HepG2 (cell line): Measurements from ENCODE around the gene PARK7. TPM values are rescaled to one million over a fixed set of nuclear protein-coding genes. Genes with fewer than 3 reads are reported as not detected.
A peak's percentile ranks its signal among the peaks of the same experiment; 100 is the strongest.
"Not testable (repeated sequence)": the region's sequence is repeated elsewhere in the genome, so short reads cannot be mapped to it uniquely, and the experiment has no call there.

Source experiments
- ATAC-seq: fragments of 200-7000 bp; cut with Tn5 transposase; 3 replicates; pipeline ENCODE4 v1.9.1; 2020; ENCODE audit warnings: mild to moderate bottlenecking, moderate library complexity
- BruUV-seq: library from RNA; stranded (reverse); fragments of 400-500 nt; replicated peaks from 2 replicates; lab custom pipeline; 2021; lab: Mats Ljungman, UMichigan
- CTCF ChIA-PET: fragments of 300-600 bp; formaldehyde crosslinking; extraction: SDS; loops from one replicate; lab custom pipeline; 2021; ENCODE audit warnings: low total read pairs, inconsistent platforms, low intra/inter-chr PET ratio; lab: Yijun Ruan, JAX
- POLR2A ChIA-PET: fragments of 350-600 bp; sonication (Branson Sonifier 250); formaldehyde crosslinking; loops from one replicate; lab custom pipeline; 2020; ENCODE audit warnings: antibody characterized with exemption, inconsistent platforms; lab: Yijun Ruan, JAX
- DNase-seq: peaks from one replicate; pipeline ENCODE4 v3.0.0-alpha.2; 2015; ENCODE audit warnings: low spot score
- FAIRE-seq: peaks from 3 replicates; lab custom pipeline; 2011; peaks lifted over from hg19 to GRCh38; lab: Jason Lieb, UNC
- H2AFZ ChIP-seq: one replicate; pipeline ENCODE4 v1.6.1; 2011; ENCODE audit warnings: low read length, inconsistent platforms
- H3K27ac ChIP-seq: fragments of 300-600 bp; 3 replicates; pipeline ENCODE4 v1.8.0; 2011; ENCODE audit warnings: mixed run types, mild to moderate bottlenecking, mixed read lengths, low read length, inconsistent platforms; ENCODE audit not compliant: insufficient read depth; ENCODE audit errors: extremely low read length
- H3K27me3 ChIP-seq, 2 experiments: fragments of 200-600 bp in 1 of 2; 2 replicates in 1 of 2; 3 replicates in 1 of 2; pipeline versions ENCODE4 v1.6.0 to v1.8.0; 2011; ENCODE audit warnings: low read length in 2 of 2, mild to moderate bottlenecking in 2 of 2, moderate library complexity in 2 of 2, inconsistent platforms in 1 of 2; ENCODE audit not compliant: insufficient read depth in 2 of 2, control insufficient read depth in 1 of 2
- H3K36me3 ChIP-seq, 2 experiments: fragments of 200-600 bp in 1 of 2; replicated peaks in 1 of 2; 2 replicates in 1 of 2; 3 replicates in 1 of 2; pipeline versions ENCODE4 v1.5.1 to v1.8.0; 2011; ENCODE audit warnings: low read length in 2 of 2, inconsistent platforms in 1 of 2; ENCODE audit not compliant: insufficient read depth in 2 of 2, control insufficient read depth in 1 of 2
- H3K4me1 ChIP-seq: 2 replicates; pipeline ENCODE4 v1.5.1; 2012; ENCODE audit warnings: low read length, inconsistent platforms; ENCODE audit not compliant: insufficient read depth
- H3K4me2 ChIP-seq: 2 replicates; pipeline ENCODE4 v1.6.0; 2011; ENCODE audit warnings: low read depth, low read length, inconsistent platforms
- H3K4me3 ChIP-seq, 3 experiments: fragments of 200-600 bp in 1 of 3; sonication (generic), shearing (Covaris generic) in 1 of 3; replicated peaks in 1 of 3; 2 replicates each; pipeline ENCODE4 v1.5.1; 2011 to 2016; ENCODE audit warnings: low read length in 3 of 3, inconsistent platforms in 2 of 3, low read depth in 2 of 3, mild to moderate bottlenecking in 2 of 3, control low read depth in 1 of 3, mixed read lengths in 1 of 3; ENCODE audit not compliant: insufficient read depth in 1 of 3
- H3K79me2 ChIP-seq: one replicate; pipeline ENCODE4 v1.6.1; 2011; ENCODE audit warnings: low read length, inconsistent platforms; ENCODE audit not compliant: insufficient read depth
- H3K9ac ChIP-seq: 2 replicates; pipeline ENCODE4 v1.6.0; 2011; ENCODE audit warnings: mild to moderate bottlenecking, low read depth, low read length, inconsistent platforms; ENCODE audit not compliant: insufficient read depth
- H3K9me3 ChIP-seq: 2 replicates; pipeline ENCODE4 v1.5.1; 2012; ENCODE audit warnings: mild to moderate bottlenecking, low read length
- H4K20me1 ChIP-seq: 2 replicates; pipeline ENCODE4 v1.6.0; 2011; ENCODE audit warnings: inconsistent platforms, mild to moderate bottlenecking, low read length, moderate library complexity; ENCODE audit not compliant: insufficient read depth
- MAFF ChIP-seq: IDR thresholded peaks from 2 replicates; pipeline ENCODE4 v1.6.1; 2011; ENCODE audit warnings: low read depth, low read length, improper control_type of control experiment
- MAFK ChIP-seq, 2 experiments: IDR thresholded peaks in 1 of 2; conservative IDR thresholded peaks in 1 of 2; 2 replicates each; pipeline ENCODE4 v1.6.1; 2011; ENCODE audit warnings: improper control_type of control experiment in 2 of 2, low read length in 2 of 2
- ZNF605 ChIP-seq: sonication (generic); formaldehyde crosslinking; IDR thresholded peaks from 2 replicates; pipeline ENCODE4 v1.8.0; 2022; ENCODE audit warnings: mild to moderate bottlenecking, missing genetic modification reagents
- WGBS: methylation state at CpG from one replicate; pipeline ENCODE4 v1.1.6; 2017; ENCODE audit warnings: low lambda C conversion rate; 5-methylcytosine and 5-hydroxymethylcytosine counted together
- in situ Hi-C: cut with HindIII; loops from 2 replicates; pipeline ENCODE4 v1.10.0; 2017; ENCODE audit warnings: low pct_unique_long_range_greater_than_20kb; ENCODE audit not compliant: extremely low pct_ligation_motif_present
- intact Hi-C: fragments of 100-400 bp; cut with micrococcal nuclease; formaldehyde crosslinking; loops from one replicate; pipeline ENCODE4 v1.10.0; 2022; ENCODE audit not compliant: unreplicated experiment
- polyA plus RNA-seq, 8 experiments: library from polyadenylated mRNA; depleted of rRNA in 3 of 8; stranded (reverse) in 7 of 8; unstranded in 1 of 8; fragments of >200 nt; fragmentation: Illumina TruSeq in 4 of 8; extraction: Trizol in 4 of 8; gene quantifications; 2 replicates each; pipeline versions ENCODE4 v1.2.1 to v1.2.3, GENCODE V29; 2011 to 2016; ENCODE audit warnings: low read depth in 4 of 8, missing spikeins in 1 of 8, mixed read lengths in 1 of 8; ENCODE audit not compliant: insufficient read depth in 1 of 8
- total RNA-seq, 5 experiments: library from RNA; depleted of rRNA; stranded (reverse); fragments of >200 nt; fragmentation: Illumina TruSeq; extraction: Trizol; gene quantifications; 2 replicates each; pipeline ENCODE4 v1.2.3, GENCODE V29; 2016; ENCODE audit warnings: low read depth in 1 of 5

The PARK7 gene
- total and polyA plus RNA-seq, 2 of the 13 experiments (the other 11 are each of a cell fraction or from before 2014, with no cell fraction given) = 212 to 296 TPM

GRCh38 chr1:7948960-7949359 is 12.6 kb upstream of the PARK7 start:
- Histone ChIP-seq H3K9ac (no peak overlapping the region), H3K36me3 (no peaks in the 10 kb centered on the region), H3K79me2 (no peaks in the 10 kb centered on the region), H3K4me1 (no peaks in the 10 kb centered on the region), H2AFZ (no peak overlapping the region), H3K9me3 (no peaks in the 10 kb centered on the region), H3K4me3 (no peak overlapping the region), H4K20me1 (no peaks in the 10 kb centered on the region), H3K4me2 (no peak overlapping the region), H3K27ac (no peak overlapping the region), H3K27me3 (peaks cover 5 to 33% of the 10 kb centered on the region in 2 experiments; a peak in 3 of 5 replicates)
- TF ChIP-seq ZNF605 = no peak
- peak in 1 of 2 experiments; percentile 49; a peak in 3 of 4 replicates for TF ChIP-seq MAFK (conservative IDR thresholded peaks at IDR 0.05 in 1 of 2, IDR thresholded peaks at IDR 0.05 in 1 of 2; ENCODE audit: low read length in 2 of 2)
- TF ChIP-seq MAFF = 0 out of 2 replicates have a peak, but pooled peaks have one; percentile 3
- WGBS = 8% methylated on average over 5 of the region's 5 CpGs
- no TSS peak for BruUV-seq
- CTCF ChIA-PET = no interaction called here
- DNase-seq = no peak
- ATAC-seq = no peak
- FAIRE-seq = no peak
- intact Hi-C loops (no loop called here), in situ Hi-C loops (no loop called here)
- POLR2A ChIA-PET = no interaction called here

- FAIRE-seq = not testable (repeated sequence)
- no CpG with 5 or more reads among the region's 30 CpGs for WGBS
These were observed 8.7 kb upstream of the PARK7 start for GRCh38 chr1:7952791-7953190.

More at GRCh38 chr1:7952791-7953190, 8.7 kb upstream of the PARK7 start:
- H3K9me3 ChIP-seq, POLR2A ChIA-PET, H2AFZ ChIP-seq, H3K4me3 ChIP-seq, intact Hi-C loops, H3K4me1 ChIP-seq, H3K4me2 ChIP-seq, H3K36me3 ChIP-seq, H3K9ac ChIP-seq, H4K20me1 ChIP-seq, BruUV-seq, ATAC-seq, CTCF ChIA-PET, DNase-seq, in situ Hi-C loops, H3K79me2 ChIP-seq, H3K27ac ChIP-seq: not testable (repeated sequence)
- peaks cover 4 to 22% of the 10 kb centered on the region in 2 experiments; a peak in 3 of 5 replicates for H3K27me3 ChIP-seq
